PC-9 (cell line): ENCODE measurements around the gene MECP2. TPM values are rescaled to one million over a fixed set of nuclear protein-coding genes. Genes with fewer than 3 reads are reported as not detected.

Experiments used
- BruUV-seq: library from RNA; stranded (reverse); fragments of 400-500 nt; replicated peaks from 2 replicates; lab custom pipeline; 2021; lab: Mats Ljungman, UMichigan
- CTCF ChIA-PET: fragments of 300-600 bp; sonication (Branson Sonifier 250); formaldehyde crosslinking; loops from one replicate; lab custom pipeline; 2022; ENCODE audit warnings: antibody characterized with exemption; lab: Charles Lee
- POLR2A ChIA-PET: fragments of 300-600 bp; sonication (Branson Sonifier 250); formaldehyde crosslinking; loops from one replicate; lab custom pipeline; 2022; ENCODE audit warnings: antibody characterized with exemption; ENCODE audit not compliant: unreplicated experiment; lab: Charles Lee
- DNase-seq, 2 experiments: peaks; one replicate each; pipeline versions ENCODE4 v3.0.0 to v3.0.0-alpha.2; 2015 to 2022; ENCODE audit warnings: mixed read lengths in 1 of 2
- H2AFZ ChIP-seq: fragments of 200-600 bp; sonication (generic); 2 replicates; pipeline ENCODE4 v1.8.1; 2017; ENCODE audit warnings: antibody characterized with exemption
- H3F3A ChIP-seq: fragments of 200-600 bp; sonication (generic); 2 replicates; pipeline ENCODE4 v1.8.1; 2017; ENCODE audit warnings: antibody characterized with exemption, mild to moderate bottlenecking, low read depth; ENCODE audit not compliant: insufficient read depth
- H3K27ac ChIP-seq: fragments of 200-600 bp; sonication (generic); 2 replicates; pipeline ENCODE4 v1.6.1; 2016; ENCODE audit warnings: mixed run types
- H3K27me3 ChIP-seq: fragments of 200-600 bp; sonication (generic); 2 replicates; pipeline ENCODE4 v1.6.1; 2016; ENCODE audit warnings: low read depth, mixed run types; ENCODE audit not compliant: insufficient read depth
- H3K36me3 ChIP-seq: fragments of 200-600 bp; sonication (generic); 2 replicates; pipeline ENCODE4 v1.6.1; 2016; ENCODE audit warnings: low read depth, mixed run types
- H3K4me1 ChIP-seq: fragments of 200-600 bp; sonication (generic); replicated peaks from 2 replicates; pipeline ENCODE4 v1.6.1; 2016; ENCODE audit warnings: mixed run types; ENCODE audit not compliant: insufficient read depth
- H3K4me2 ChIP-seq: fragments of 200-600 bp; sonication (generic); 2 replicates; pipeline ENCODE4 v1.6.1; 2017; ENCODE audit warnings: mixed run types
- H3K4me3 ChIP-seq: fragments of 200-600 bp; sonication (generic); 2 replicates; pipeline ENCODE4 v1.6.1; 2016; ENCODE audit warnings: mixed run types
- H3K79me2 ChIP-seq: fragments of 200-600 bp; sonication (generic); 2 replicates; pipeline ENCODE4 v1.6.1; 2017; ENCODE audit warnings: low read depth, mixed run types
- H3K9me2 ChIP-seq: fragments of 200-600 bp; sonication (generic); 2 replicates; pipeline ENCODE4 v1.8.1; 2017; ENCODE audit warnings: mild to moderate bottlenecking; ENCODE audit not compliant: insufficient read depth
- H3K9me3 ChIP-seq: fragments of 200-600 bp; sonication (generic); 2 replicates; pipeline ENCODE4 v1.8.1; 2016; ENCODE audit warnings: low read depth; ENCODE audit not compliant: insufficient read depth
- H4K20me1 ChIP-seq: fragments of 200-600 bp; sonication (generic); 2 replicates; pipeline ENCODE4 v1.8.1; 2017; ENCODE audit not compliant: insufficient read depth
- EZH2 ChIP-seq: fragments of 200-600 bp; sonication (generic); IDR thresholded peaks from 2 replicates; pipeline ENCODE4 v1.8.0; 2017; ENCODE audit warnings: antibody characterized with exemption, low read depth
- intact Hi-C: fragments of 100-400 bp; cut with micrococcal nuclease; formaldehyde crosslinking; loops from one replicate; pipeline ENCODE4 v1.10.0; 2022; ENCODE audit not compliant: unreplicated experiment
- total RNA-seq: library from RNA; stranded (reverse); gene quantifications from 2 replicates; pipeline ENCODE4 v1.2.3, GENCODE V29; 2021
- TF ChIP-seq, protein P1 (sequence below): fragments of 200-600 bp; sonication (generic); conservative IDR thresholded peaks from 2 replicates; pipeline ENCODE4 v1.6.1; 2017; ENCODE audit warnings: mixed run types, antibody characterized with exemption, mild to moderate bottlenecking, moderate library complexity

MECP2 gene
- total RNA-seq, 1 experiment from 2014 or later, result 85.6 TPM

DNA sequence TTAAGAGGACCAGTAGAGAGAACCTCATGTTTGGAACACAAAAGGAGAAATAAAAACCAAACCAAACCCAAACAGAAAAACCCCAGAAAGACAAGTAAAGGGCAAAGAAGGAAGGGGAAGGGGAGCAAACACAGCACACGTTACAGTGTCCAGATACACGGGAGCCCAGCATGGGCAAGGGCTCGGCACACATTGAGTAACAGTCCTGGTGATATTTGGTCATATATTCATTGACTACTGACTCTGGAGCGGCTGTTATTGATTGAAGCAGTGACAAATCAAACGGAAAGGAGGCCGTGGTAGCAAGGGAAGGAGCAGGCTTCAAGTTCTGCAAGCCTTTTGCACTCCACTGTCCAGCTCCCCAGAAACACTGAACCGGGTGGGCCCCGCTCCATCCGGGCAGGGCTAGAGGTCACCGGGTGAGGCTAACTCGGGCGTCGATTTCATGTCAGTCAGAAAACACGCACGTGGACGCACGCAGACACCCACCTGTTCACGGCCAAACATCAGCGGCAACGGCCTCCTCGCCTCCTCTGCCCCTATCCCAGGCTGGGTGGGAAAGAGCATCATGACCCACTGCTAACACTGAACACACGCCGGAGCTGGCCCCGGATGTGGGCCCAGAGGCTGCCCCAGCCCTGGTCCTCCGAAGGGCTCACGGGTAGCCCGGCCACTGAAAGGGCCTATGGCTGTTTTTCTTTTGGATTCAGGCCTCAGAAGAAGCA is 74.1 kb downstream of the MECP2 start:
- H3F3A ChIP-seq, result peaks cover 5% of the 10 kb centered on the region; the same call in 1 of the 2 replicates
- BruUV-seq, result no TSS peak
- no peaks in the 10 kb centered on the region for H3K9me2 ChIP-seq
- no peak overlapping the region for H3K4me3 ChIP-seq
- H3K27ac ChIP-seq, result no peak overlapping the region
- H3K9me3 ChIP-seq, result no peaks in the 10 kb centered on the region
- H4K20me1 ChIP-seq, result no peaks in the 10 kb centered on the region
- H2AFZ ChIP-seq, result no peak overlapping the region
- H3K4me2 ChIP-seq, result no peak overlapping the region
- no peaks in the 10 kb centered on the region for H3K36me3 ChIP-seq
- intact Hi-C loops, result no loop called here
- ChIA-PET POLR2A (no interaction called here), CTCF (interaction anchor here (0.5 kb wide), 1 partner anchor 78 kb away, joined by 4 read pairs; no protein-coding TSS in a partner anchor)
- TF ChIP-seq, protein P1, sequence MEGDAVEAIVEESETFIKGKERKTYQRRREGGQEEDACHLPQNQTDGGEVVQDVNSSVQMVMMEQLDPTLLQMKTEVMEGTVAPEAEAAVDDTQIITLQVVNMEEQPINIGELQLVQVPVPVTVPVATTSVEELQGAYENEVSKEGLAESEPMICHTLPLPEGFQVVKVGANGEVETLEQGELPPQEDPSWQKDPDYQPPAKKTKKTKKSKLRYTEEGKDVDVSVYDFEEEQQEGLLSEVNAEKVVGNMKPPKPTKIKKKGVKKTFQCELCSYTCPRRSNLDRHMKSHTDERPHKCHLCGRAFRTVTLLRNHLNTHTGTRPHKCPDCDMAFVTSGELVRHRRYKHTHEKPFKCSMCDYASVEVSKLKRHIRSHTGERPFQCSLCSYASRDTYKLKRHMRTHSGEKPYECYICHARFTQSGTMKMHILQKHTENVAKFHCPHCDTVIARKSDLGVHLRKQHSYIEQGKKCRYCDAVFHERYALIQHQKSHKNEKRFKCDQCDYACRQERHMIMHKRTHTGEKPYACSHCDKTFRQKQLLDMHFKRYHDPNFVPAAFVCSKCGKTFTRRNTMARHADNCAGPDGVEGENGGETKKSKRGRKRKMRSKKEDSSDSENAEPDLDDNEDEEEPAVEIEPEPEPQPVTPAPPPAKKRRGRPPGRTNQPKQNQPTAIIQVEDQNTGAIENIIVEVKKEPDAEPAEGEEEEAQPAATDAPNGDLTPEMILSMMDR, result no peak
- H3K79me2 ChIP-seq, result peaks cover 11% of the 10 kb centered on the region
- no peak for DNase-seq
- no peaks in the 10 kb centered on the region for H3K27me3 ChIP-seq
- peaks cover 8% of the 10 kb centered on the region; the same call in 1 of the 2 replicates for H3K4me1 ChIP-seq

DNA sequence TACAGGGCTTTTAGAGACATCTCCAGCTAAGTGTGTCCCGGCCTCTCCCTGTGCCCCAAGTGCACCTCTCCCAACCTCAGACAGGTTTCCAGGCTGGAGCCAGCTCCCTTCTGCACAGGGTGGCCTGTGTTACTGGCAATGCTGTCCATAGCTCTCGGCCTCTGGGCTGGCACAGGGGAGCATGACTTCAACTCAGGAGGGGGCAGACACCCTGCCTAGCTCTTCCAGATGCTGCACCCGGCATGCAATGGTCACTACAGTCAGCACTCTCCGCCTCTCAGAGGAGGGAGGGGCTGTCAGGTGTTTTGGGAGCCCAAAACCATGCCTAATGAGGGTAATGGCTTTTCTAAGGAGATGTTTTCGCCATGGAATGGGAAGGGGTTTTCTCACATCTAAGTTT is 75.4 kb downstream of the MECP2 start:
- H3K27ac ChIP-seq, result no peak overlapping the region
- ChIA-PET CTCF (interaction anchor here (1.0 kb wide), 1 partner anchor 9 kb away, joined by 4 read pairs; no protein-coding TSS in a partner anchor), POLR2A (no interaction called here)
- no peak for TF ChIP-seq EZH2
- TF ChIP-seq, protein P1, result no peak
- no peak overlapping the region for H3K4me3 ChIP-seq
- no peaks in the 10 kb centered on the region for H3K36me3 ChIP-seq
- H3K9me3 ChIP-seq, result no peaks in the 10 kb centered on the region
- H3K27me3 ChIP-seq, result no peaks in the 10 kb centered on the region
- H3K79me2 ChIP-seq, result peaks cover 21% of the 10 kb centered on the region
- H3K4me2 ChIP-seq, result no peak overlapping the region
- DNase-seq, result no peak
- H3F3A ChIP-seq, result peaks cover 5% of the 10 kb centered on the region; the same call in 1 of the 2 replicates
- H2AFZ ChIP-seq, result no peak overlapping the region
- intact Hi-C loops, result no loop called here
- no peaks in the 10 kb centered on the region for H3K9me2 ChIP-seq
- no TSS peak for BruUV-seq
- peaks cover 8% of the 10 kb centered on the region; the same call in 1 of the 2 replicates for H3K4me1 ChIP-seq
- H4K20me1 ChIP-seq, result no peaks in the 10 kb centered on the region

DNA sequence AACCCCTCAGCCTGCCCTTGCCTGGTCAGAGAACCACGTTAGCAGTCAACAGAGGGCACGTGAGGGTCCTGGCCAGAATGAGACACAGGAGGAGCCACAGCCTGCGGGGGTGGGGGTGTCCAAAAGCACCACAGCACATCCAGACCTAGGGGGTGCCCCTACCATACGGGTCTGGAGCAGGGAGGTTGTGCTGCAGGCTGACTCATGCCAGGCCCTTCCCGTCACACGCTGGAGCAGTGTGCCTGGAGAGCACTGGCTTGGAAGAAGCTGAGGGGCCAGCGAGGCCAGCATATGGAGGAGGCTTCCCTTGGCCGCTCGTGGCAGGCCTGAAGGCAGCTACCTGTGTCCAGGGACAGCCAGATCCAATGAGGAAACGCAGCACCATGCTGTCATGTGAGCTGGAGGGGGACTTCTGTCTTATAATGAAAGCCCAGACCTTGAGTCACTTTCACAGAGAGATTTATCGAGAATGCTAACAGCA is 76.3 kb downstream of the MECP2 start:
- CTCF ChIA-PET, result interaction anchor here (1.0 kb wide), 1 partner anchor 8 kb away, joined by 4 read pairs; no protein-coding TSS in a partner anchor
- TF ChIP-seq EZH2, result no peak
- TF ChIP-seq, protein P1, result no peak
- no peaks in the 10 kb centered on the region for H4K20me1 ChIP-seq
- H3K4me1 ChIP-seq, result peaks cover 8% of the 10 kb centered on the region; the same call in 1 of the 2 replicates
- H3K27me3 ChIP-seq, result no peaks in the 10 kb centered on the region
- POLR2A ChIA-PET, result no interaction called here
- intact Hi-C loops, result loop anchor here (2.0 kb wide), 1 partner anchor 76 kb away; the partner anchor contains the start of gene MECP2
- peak overlapping the region; percentile 68; the same call in 1 of the 2 replicates for H3K4me3 ChIP-seq
- BruUV-seq, result no TSS peak
- peaks cover 29% of the 10 kb centered on the region for H3K79me2 ChIP-seq
- H2AFZ ChIP-seq, result no peak overlapping the region
- H3K36me3 ChIP-seq, result no peaks in the 10 kb centered on the region
- H3K4me2 ChIP-seq, result peak overlapping the region; percentile 92
- H3K9me2 ChIP-seq, result no peaks in the 10 kb centered on the region
- no peaks in the 10 kb centered on the region for H3K9me3 ChIP-seq
- H3K27ac ChIP-seq, result peak overlapping the region; percentile 73; the same call in 1 of the 2 replicates
- H3F3A ChIP-seq, result peaks cover 5% of the 10 kb centered on the region; the same call in 1 of the 2 replicates
- DNase-seq, result peak in 1 of 2 experiments; percentile 43
